ENCODE measurements around the gene PRCC. TPM values are rescaled to one million over a fixed set of nuclear protein-coding genes. Genes with fewer than 3 reads are reported as not detected.

The PRCC gene
- total and polyA plus RNA-seq, 2 of the 4 experiments (the other 2 are of a cell fraction), result 10.6 to 59.6 TPM

DNA sequence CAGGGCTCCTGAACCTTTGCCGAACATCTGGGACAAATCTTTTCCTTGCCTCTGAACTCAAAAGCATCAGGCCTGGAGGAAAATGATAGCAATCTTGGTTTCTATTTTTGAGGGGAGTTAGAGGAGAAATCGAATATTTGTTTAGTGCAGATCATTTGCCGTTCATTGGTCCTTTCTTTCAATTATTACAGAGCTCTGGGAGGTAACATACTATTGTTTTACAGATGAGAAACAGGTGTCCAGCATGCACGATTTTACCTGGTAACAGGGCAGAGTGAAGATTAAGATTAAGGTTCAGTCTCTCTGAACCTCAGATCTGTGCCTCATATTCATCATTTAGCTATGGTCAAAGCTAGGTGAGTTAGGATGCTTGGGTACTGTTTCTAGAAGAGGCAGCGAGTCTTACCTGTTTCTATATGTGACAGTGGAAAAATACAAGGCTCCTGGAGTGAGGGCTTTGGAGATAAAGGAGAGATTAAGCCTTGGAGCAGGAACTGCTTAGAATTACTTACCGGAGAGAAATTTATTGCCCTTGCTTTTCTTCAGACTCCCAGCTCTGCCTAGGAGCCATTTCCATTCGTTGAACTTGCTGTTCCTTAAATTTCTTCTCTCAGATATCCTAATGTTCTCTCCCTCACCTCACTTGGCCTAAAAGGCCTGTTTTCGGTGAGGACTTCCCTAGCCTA, 1.4 kb downstream of the PRCC start:
- peak overlapping the region; percentile 71 for H3K4me3 ChIP-seq (ENCODE audit: insufficient read depth, low read depth, low read length)
- peaks cover 7% of the 10 kb centered on the region; the same call in 1 of the 2 replicates for H3K9me1 ChIP-seq (ENCODE audit: insufficient read depth, low read length)
- H3K9me3 ChIP-seq (ENCODE audit: control insufficient read depth, insufficient read depth, low read length), result no peaks in the 10 kb centered on the region
- ATAC-seq (ENCODE audit: low read depth) (no peak), DNase-seq (no peak)
- no peak overlapping the region for H2BK120ac ChIP-seq (ENCODE audit: low read depth, low read length)
- BruUV-seq (replicated peaks), result no TSS peak
- 0 out of 2 replicates have a peak overlapping the region, but pooled peaks have one; percentile 62 for H3K56ac ChIP-seq (ENCODE audit: extremely low read depth, insufficient read depth, low read length)
- in situ Hi-C loops (cut with MboI; ENCODE audit: low sequenced_read_pairs), result no loop called here
- peaks cover 5% of the 10 kb centered on the region for H3K4me1 ChIP-seq (ENCODE audit: control insufficient read depth, insufficient read depth, low read length)
- H2AK5ac ChIP-seq (ENCODE audit: low read depth, low read length), result peak overlapping the region; percentile 60; the same call in 1 of the 2 replicates
- peak overlapping the region; percentile 68 for H4K91ac ChIP-seq (ENCODE audit: insufficient read depth, low read depth, low read length)
- no peak overlapping the region for H2BK20ac ChIP-seq (ENCODE audit: low read depth, low read length)
- dilution Hi-C loops (cut with HindIII; ENCODE audit: low sequenced_read_pairs, unreplicated experiment), result no loop called here
- no peaks in the 10 kb centered on the region for H3K27me3 ChIP-seq (ENCODE audit: control insufficient read depth, insufficient read depth, low read length)
- peak overlapping the region; percentile 85 for H3K9ac ChIP-seq (ENCODE audit: low read depth, low read length)
- H3K23ac ChIP-seq (ENCODE audit: low read depth, low read length), result peak overlapping the region; percentile 94
- peak overlapping the region; percentile 76 for H3K4ac ChIP-seq (ENCODE audit: low read depth, low read length)
- H3K79me1 ChIP-seq (ENCODE audit: low read depth in 1 of 2, low read length in 2 of 2), result peaks cover 14 to 64% of the 10 kb centered on the region in 2 experiments
- peak overlapping the region; percentile 77 for H3K14ac ChIP-seq (replicated peaks; ENCODE audit: low read depth, low read length)
- 33% methylated on average over 4 of the region's 8 CpGs; no CpG with 5 or more reads in 1 of the 2 experiments for WGBS, 2 experiments (ENCODE audit: extremely low coverage in 2 of 2, insufficient read length in 1 of 2)
- H3K4me2 ChIP-seq (ENCODE audit: low read depth, low read length), result peak overlapping the region; percentile 93
- H4K8ac ChIP-seq (ENCODE audit: low read depth in 2 of 2, low read length in 2 of 2), result peak overlapping the region in 1 of 2 experiments; percentile 83; a peak in 2 of 4 replicates
- no peak overlapping the region for H4K5ac ChIP-seq (ENCODE audit: low read depth, low read length)
- POLR2A ChIA-PET (ENCODE audit: unreplicated experiment), result interaction anchor here (2.1 kb wide), 1 partner anchor 28 kb away, joined by 18 read pairs; the partner anchor contains the start of gene MRPL24
- H3K27ac ChIP-seq (ENCODE audit: insufficient read depth, low read length), result peak overlapping the region; percentile 78
- intact Hi-C loops (cut with micrococcal nuclease), result no loop called here
- H2AK9ac ChIP-seq (replicated peaks; ENCODE audit: low read depth, low read length, poor library complexity), result peak overlapping the region; percentile 97
- peak overlapping the region; percentile 71 for H2BK5ac ChIP-seq (ENCODE audit: low read depth, low read length, poor library complexity, severe bottlenecking)
- H3K18ac ChIP-seq (ENCODE audit: low read depth, low read length), result no peak overlapping the region
- peaks cover 2% of the 10 kb centered on the region; the same call in 1 of the 2 replicates for H3K36me3 ChIP-seq (ENCODE audit: control insufficient read depth, insufficient read depth, low read length)
- CTCF ChIA-PET, result interaction anchor here (0.7 kb wide), 1 partner anchor 43 kb away, joined by 3 read pairs; no protein-coding TSS in a partner anchor
- H2BK15ac ChIP-seq (ENCODE audit: low read depth, low read length), result no peak overlapping the region
- peaks cover 46% of the 10 kb centered on the region for H4K20me1 ChIP-seq (ENCODE audit: insufficient read depth, low read length)
- no peak overlapping the region for H2AFZ ChIP-seq (replicated peaks; ENCODE audit: low read length, poor library complexity)
- TF ChIP-seq NFE2L2 (IDR thresholded peaks at IDR 0.05; ENCODE audit: low read depth, low read length) (no peak), CEBPB (IDR thresholded peaks at IDR 0.05; ENCODE audit: low read depth, low read length) (no peak), MXI1 (IDR thresholded peaks at IDR 0.05; ENCODE audit: borderline replicate concordance, low read depth, low read length) (no peak), FOS (IDR thresholded peaks at IDR 0.05; ENCODE audit: low read depth, low read length) (no peak), RAD21 (IDR thresholded peaks at IDR 0.05; ENCODE audit: low read length) (no peak), MAZ (IDR thresholded peaks at IDR 0.05; ENCODE audit: borderline replicate concordance, low read depth, low read length) (no peak), RFX5 (IDR thresholded peaks at IDR 0.05; ENCODE audit: low read depth, low read length) (no peak), SMC3 (IDR thresholded peaks at IDR 0.05; ENCODE audit: low read depth, low read length) (no peak), POLR2A (IDR thresholded peaks at IDR 0.05; ENCODE audit: low read depth, low read length) (no peak), RCOR1 (IDR thresholded peaks at IDR 0.05; ENCODE audit: insufficient replicate concordance, low read length) (no peak), BHLHE40 (IDR thresholded peaks at IDR 0.05; ENCODE audit: low read depth, low read length) (no peak), CHD1 (IDR thresholded peaks at IDR 0.05; ENCODE audit: low read depth, low read length) (no peak)
- TF ChIP-seq, protein P1, sequence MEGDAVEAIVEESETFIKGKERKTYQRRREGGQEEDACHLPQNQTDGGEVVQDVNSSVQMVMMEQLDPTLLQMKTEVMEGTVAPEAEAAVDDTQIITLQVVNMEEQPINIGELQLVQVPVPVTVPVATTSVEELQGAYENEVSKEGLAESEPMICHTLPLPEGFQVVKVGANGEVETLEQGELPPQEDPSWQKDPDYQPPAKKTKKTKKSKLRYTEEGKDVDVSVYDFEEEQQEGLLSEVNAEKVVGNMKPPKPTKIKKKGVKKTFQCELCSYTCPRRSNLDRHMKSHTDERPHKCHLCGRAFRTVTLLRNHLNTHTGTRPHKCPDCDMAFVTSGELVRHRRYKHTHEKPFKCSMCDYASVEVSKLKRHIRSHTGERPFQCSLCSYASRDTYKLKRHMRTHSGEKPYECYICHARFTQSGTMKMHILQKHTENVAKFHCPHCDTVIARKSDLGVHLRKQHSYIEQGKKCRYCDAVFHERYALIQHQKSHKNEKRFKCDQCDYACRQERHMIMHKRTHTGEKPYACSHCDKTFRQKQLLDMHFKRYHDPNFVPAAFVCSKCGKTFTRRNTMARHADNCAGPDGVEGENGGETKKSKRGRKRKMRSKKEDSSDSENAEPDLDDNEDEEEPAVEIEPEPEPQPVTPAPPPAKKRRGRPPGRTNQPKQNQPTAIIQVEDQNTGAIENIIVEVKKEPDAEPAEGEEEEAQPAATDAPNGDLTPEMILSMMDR (conservative IDR thresholded peaks at IDR 0.05; ENCODE audit: low read depth, low read length), result no peak
- TF ChIP-seq, protein P2, sequence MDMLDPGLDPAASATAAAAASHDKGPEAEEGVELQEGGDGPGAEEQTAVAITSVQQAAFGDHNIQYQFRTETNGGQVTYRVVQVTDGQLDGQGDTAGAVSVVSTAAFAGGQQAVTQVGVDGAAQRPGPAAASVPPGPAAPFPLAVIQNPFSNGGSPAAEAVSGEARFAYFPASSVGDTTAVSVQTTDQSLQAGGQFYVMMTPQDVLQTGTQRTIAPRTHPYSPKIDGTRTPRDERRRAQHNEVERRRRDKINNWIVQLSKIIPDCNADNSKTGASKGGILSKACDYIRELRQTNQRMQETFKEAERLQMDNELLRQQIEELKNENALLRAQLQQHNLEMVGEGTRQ (IDR thresholded peaks at IDR 0.05; ENCODE audit: low read depth, low read length), result no peak
- TF ChIP-seq, protein P3, sequence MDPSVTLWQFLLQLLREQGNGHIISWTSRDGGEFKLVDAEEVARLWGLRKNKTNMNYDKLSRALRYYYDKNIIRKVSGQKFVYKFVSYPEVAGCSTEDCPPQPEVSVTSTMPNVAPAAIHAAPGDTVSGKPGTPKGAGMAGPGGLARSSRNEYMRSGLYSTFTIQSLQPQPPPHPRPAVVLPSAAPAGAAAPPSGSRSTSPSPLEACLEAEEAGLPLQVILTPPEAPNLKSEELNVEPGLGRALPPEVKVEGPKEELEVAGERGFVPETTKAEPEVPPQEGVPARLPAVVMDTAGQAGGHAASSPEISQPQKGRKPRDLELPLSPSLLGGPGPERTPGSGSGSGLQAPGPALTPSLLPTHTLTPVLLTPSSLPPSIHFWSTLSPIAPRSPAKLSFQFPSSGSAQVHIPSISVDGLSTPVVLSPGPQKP (IDR thresholded peaks at IDR 0.05; ENCODE audit: borderline replicate concordance, low read depth, low read length), result no peak

All from IMR-90 (cell line).